ENCODE measurements around the gene CIAO2B.

CIAO2B gene

DNA sequence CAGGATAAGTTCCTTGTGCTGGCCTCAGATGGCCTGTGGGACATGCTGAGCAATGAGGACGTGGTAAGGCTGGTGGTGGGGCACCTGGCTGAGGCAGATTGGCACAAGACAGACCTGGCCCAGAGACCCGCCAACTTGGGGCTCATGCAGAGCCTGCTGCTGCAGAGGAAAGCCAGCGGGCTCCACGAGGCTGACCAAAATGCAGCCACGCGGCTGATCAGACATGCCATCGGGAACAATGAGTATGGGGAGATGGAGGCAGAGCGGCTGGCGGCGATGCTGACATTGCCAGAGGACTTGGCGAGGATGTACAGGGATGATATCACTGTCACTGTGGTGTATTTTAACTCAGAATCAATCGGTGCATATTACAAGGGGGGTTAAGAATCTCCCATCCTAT is 48.7 kb downstream of the CIAO2B start:
- no peak for DNase-seq

GRCh38 chr16:66882702-66883101 is 51.5 kb downstream of the CIAO2B start:
- DNase-seq: no peak
